ENCODE results near the gene TNFSF9.

The TNFSF9 gene, protein sequence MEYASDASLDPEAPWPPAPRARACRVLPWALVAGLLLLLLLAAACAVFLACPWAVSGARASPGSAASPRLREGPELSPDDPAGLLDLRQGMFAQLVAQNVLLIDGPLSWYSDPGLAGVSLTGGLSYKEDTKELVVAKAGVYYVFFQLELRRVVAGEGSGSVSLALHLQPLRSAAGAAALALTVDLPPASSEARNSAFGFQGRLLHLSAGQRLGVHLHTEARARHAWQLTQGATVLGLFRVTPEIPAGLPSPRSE

DNA sequence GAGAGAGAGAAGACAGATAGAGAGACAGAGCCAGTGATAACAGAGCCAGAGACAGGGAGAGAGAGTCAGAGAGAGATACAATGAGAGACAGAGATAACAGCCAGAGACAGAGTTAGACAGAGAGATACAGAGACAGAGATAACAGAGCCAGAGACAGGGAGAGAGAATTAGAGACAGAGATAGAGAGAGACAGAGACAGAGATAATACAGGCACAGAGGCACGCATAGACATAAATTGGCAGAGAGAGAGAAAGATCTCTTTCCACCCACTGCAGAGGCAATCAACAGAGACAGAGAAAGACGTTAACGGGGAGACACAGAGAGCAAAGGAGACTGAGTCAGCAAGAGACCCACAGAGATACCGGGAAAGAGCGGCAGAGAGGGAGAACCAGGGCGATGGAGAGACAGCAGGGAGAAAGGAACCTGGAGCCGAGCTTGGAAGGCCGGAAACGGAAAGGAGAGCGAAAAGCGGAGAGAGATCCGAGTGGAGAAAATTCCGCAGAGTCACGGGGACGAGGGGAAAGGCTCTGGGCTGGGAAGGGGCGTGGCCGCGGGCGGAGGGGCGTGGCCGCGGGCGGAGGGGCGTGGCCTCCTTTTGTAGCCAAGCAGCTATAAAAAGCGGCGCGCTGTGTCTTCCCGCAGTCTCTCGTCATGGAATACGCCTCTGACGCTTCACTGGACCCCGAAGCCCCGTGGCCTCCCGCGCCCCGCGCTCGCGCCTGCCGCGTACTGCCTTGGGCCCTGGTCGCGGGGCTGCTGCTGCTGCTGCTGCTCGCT, at the start of gene TNFSF9:
TNFSF9 (plus strand) TSS at position 641 of the 777 bp plus-strand sequence; CDS start at position 652, 11 bp downstream.
- peak; percentile 33 to 35 for DNase-seq

DNA sequence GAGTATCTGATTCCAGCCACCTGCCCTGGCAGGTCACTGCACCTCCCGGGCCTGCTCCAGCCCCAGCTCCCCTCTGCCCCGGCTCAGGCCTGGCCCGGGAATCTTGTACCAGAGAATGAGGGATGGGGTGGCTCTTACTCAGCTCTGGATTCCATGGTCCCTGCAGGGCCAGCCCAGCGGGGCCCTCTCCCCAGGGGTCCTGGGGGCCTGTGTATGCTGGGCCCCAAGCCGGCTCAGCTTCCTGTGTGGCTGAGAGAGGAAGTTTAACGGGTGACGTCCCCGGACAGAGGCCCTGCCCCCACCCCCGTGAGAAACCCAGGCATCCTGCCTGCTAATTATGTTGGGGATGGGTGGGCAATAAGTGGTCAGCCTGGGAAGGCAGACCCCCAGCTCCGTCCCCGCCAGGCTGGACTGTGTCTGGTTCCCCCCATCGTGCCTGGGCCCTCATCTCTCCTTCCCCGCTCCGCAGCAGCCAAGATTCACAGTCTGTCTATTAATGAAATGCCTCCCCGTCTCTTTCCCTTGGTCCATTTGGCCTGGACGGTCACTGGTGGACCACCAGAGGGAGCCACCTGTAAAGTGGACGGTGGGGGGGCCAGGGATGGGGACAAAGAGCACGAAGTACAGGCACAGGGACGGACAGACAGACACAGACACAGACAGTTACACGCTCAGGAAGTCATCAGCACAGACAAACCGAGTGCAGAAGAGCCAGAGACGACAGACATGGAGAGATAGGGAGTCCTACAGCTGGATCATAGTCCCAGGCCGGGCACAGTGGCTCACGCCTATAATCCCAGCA, 49.1 kb upstream of the TNFSF9 start, which contains the start of gene DENND1C:
DENND1C (minus strand) TSS at position 247 of the 802 bp plus-strand sequence; CDS start at position 155, 92 bp downstream.
- DNase-seq = no peak

DNA sequence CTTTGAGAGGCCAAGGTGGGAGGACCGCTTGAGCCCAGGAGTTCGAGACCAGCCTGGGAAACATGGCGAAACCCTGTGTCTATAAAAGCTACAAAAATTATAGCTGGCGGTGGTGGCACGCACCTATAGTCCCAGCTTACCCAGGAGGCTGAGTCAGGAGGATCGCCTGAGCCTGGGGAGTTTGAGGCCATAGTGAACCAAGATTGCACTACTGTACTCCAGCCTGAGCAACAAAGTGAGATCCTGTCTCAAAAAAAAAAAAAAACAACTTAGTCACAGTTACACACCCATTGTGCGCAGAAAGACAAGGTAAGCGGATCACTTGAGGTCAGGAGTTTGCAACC, 48.5 kb upstream of the TNFSF9 start:
- no peak for DNase-seq

DNA sequence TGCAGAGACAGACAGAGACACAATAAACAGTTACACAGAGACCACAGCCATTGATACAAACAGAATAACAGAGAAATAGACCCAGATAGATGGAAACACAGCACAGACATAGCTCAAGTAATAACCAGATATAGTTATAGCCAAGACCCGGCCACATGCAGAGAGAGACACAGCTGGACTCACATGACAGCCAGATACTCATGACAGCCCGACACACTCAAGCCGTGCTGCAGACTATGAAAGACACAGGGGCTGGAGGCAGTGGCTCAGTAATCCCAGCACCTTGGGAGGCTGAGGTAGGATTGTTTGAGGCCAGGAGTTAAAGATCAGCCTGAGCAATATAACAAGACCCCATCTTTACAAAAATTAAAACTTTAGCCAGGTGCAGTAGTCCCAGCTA, 47.6 kb upstream of the TNFSF9 start:
- no peak for DNase-seq

DNA sequence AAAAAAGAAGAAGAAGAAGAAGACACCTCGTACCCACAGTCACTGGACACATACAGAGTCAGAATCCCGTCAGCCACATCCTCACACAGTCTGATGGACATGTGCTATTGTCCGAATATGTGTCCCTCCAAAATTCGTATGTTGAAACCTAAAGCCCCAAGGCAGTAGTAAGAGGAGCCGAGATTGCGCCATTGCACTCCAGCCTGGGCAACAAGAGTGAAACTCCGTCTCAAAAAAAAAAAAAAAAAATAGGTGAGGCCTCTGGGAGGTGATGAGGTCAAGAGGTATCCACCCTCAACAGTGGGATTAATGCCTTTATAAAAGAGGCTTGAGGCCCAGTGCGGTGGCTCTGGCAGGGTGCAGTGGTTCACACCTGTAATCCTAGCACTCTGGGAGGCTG, 46.6 kb upstream of the TNFSF9 start:
- no peak for DNase-seq

DNA sequence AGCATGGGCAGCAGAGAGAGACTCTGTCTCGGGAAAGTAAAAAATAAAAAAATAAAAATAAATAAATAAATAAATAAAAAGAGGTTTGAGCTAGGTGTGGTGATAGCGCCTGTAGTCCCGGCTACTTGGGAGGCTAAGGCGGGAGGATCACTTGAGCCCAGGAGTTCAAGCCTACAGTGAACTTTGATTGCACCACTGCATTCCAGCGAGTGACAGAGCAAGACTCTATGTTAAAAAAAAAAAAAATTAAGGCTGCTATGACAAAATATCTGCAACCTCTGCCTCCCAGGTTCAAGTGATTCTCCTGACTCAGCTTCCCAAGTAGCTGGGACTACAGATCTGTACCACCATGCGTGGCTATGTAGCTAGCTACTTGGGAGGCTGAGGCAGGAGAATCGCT, 46.0 kb upstream of the TNFSF9 start:
- no peak for DNase-seq

DNA sequence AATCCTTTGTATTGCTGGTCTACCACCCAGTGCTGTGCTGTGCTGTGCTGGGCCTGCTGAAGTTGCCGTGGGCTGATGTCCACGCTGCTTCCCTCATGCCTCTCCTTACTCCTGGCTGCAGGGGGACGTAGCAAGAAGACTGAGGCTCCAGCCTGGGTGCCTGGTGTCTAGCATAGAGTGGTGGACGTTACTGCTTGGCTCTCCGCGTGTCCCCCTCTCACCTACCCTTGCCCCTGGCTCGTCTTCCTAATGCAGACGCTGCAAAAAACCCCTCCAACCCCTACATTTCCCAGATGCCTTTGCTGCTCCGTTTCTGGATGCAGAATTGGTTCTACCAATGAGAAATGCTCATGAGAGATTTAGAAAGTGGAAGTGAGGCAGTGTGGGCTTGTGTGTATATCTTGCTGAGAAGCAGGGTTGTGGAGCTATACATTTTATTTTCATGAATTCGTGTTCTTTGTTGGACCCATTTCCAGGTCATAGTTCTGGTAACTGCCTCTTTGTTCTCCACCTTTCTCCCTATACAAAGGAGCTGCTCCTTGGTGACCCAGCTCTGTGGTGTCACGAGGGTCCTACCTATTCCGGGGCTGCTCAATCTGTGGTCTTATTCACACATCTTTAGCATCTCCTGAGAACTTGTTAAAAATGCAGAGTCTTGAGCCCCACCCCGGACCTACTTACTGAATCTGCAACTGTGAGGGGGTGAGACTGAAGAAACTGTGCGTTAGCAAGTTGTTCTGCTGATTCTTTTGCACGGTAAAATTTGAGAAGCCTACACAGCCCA, 41.4 kb upstream of the TNFSF9 start:
- no peak for DNase-seq

DNA sequence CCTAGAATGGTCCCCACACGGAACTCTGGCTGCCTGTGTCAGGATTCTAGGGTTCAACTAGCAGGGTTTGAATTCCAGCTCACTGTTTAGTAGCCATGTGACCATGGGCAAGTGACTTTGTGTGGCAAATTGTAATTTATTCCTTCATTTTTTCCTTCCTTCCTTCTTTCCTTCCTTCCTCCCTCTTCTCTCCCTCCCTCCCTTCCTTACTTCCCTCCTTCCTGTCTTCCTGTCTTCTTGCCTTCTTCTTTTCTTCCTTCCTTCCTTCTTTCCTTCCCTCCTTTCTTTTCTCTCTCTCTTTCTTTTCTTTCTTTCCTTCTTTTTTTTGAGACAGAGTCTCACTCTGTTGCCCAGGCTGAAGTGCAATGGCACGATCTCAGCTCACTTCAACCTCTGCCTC, 40.7 kb upstream of the TNFSF9 start:
- DNase-seq = no peak

DNA sequence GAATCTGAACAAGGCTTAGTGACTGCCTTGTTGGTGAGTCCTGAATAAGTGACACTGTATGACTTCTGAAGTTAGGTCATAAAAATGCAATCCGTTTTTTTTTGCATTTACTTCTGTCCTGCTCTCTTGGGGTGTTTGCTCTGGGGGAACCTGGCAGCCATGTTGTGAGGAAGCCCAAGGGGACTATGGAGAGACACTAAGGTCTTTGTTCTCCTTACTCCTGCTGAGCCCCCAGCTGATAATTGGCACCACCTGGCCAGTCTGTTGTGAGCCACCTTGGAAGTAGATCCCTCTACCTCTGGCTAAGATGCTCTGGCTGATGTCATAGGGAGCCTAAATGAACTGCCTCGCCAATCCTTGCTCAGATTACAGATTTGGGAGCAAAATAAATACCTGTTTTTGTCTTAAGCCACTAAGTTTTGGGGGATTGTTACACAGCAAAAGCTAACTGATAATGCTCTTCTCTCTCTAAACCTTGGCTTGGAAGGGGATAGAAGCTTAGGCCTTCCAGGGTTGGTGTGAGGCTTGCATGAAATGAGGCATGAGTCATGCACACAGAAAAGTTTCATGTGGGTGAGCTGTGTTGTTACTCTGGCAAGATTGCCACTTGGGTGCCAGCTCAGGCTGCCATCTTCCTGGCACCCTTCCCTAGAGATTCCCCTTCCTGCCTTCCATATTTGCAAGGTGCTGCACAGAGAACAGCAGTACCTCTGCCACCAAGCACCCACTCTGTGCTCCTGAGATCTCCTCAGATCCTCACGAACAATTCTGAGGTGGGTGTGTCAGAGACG, 38.8 kb upstream of the TNFSF9 start:
- DNase-seq = no peak

DNA sequence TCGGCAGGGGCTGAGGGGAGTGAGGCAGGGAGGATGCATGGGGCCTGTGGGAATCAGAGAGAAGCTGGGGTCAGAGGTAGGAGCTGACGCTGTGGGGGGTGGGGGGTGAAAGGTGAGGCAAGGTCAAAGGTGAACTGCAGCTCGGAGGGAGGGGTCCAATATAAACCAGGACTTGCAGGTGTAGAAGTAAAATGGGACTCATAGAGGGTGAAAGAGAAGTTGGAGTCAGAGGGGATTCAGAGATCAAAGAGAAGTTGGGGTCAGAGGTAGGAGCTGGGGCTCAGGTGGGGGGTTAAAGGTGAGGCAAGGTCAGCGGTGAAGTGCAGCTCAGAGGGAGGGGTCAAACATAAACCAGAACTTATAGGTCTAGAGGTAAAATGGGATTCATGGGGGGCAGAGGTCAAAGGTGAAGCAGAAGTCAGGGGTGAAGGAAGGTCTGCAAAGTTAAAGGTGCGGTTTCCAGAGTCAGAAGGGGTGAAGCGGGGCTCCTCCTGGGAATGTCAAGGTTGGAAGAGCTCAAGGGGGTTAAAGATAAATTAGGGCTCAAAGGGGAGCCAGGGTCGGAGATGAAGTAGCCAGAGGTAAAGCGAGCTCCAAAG, 36.3 kb upstream of the TNFSF9 start:
- no peak for DNase-seq

DNA sequence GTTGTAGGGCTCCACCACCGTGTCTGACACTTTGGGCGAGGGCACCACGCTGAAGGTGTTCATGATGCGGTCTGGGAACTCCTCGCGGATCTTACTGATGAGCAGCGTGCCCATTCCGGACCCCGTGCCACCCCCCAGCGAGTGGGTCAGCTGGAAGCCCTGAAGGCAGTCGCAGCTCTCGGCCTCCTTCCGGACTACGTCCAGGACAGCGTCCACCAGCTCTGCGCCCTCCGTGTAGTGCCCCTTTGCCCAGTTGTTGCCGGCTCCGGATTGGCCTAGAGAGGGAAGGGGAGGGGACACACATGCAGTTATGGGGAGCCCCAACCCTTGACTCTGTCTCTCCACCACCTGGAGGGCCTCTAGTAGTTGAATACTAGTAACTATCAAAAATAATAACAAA, 34.9 kb upstream of the TNFSF9 start:
- DNase-seq = no peak

DNA sequence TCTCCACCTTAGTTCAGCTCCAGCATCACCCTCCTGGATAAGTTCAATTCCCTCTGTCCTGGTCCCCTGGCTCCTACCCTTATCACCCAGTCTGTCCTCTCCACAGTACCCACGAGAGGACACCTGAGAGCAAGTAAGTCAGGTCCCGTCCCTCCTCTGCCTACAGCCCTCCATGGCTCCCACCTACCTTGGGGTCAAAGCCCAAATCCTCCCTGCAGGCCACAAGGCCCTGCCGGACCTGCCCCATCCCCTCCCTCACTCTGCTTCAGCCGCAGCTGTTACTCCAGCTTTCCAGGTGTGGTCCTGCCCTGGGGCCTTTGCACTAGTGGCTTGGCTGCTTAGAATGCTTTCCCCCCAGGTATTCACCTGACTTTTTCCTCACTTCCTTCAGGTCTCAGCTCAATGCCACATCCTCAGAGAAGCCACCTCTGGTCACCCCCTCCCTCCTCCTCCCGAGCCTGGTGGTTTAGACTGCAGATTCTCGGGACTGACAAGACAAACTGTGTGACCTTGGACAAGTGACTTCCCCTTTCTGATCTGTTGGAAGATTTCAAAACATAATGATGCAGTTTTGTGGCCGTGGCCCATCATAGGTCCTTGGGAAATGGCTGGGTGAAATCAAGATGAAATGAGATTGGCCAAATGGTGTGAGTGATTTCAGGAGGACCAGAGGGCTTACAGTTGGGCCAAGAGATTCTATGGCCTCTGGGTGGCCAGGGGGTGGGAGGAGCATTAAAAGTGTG, 32.4 kb upstream of the TNFSF9 start:
- DNase-seq = no peak

DNA sequence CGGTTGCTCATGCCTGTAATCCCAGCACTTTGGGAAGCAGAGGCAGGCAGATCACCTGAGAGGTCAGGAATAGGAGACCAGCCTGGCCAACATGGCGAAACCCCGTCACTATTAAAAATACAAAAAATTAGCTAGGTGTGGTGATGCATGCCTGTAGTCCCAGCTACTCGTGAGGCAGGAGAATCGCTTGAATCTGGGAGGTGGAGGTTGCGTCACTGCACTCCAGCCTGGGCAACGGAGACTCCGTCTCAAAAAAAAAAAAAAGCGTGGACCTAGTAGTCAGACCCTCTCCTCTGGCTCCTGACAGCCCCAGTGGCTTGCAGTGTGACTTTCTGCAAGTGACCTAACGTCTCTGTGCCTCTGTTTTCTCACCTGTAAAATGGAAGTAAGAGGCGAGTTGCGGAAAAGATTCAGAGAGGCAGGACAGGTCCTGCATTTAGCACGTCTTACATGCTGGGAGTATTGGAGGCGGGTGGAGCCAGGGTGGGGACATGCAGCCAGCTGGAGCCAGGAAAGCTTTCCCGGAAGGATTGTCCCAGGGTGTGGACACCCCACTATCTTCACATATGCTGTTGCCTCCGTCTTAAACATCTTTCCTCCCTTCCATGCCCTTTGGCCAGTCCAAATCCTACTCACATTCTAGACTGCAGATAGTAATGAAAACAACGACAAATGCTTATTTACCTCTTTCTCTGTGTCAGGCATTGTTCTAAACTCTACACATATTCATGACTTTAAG, 31.6 kb upstream of the TNFSF9 start:
- DNase-seq = no peak

DNA sequence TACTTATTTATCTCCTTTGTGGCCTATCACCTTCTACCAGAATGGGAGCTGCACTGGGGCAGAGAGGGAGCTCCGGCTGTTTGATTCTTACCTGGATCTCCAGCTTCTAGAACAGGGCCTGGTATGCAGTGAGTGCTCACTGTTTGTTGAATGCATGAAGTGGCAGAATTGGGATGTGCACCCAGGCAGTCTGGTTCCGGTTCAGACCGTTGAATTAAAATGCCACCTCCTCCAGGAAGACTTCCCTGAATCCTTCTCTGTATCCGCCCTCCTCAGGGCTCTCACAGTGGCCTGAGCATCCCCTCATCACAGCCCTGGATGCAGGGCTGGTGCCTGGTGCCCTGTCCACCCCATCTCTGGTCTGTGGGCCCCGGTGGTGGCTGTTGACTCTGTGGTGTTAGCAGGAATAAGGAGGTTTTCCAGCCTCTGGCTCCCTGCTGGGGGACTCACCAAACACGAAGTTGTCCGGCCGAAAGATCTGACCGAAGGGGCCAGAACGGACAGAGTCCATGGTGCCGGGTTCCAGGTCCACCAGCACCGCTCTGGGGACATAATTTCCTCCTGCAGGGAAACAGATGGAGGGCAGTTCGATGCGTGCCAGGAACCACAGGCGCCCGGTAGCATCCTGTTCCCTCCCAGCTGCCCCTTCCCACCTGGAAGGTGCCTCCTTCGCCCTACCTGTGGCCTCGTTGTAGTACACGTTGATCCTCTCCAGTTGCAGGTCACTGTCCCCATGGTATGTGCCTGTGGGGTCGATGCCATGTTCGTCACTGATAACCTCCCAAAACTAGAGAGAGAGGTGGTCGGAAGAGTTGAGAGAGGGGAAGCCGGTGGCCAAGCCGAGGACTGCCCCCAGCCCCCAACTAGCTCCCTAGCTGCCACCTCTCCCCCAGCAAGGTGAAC, 29.7 kb upstream of the TNFSF9 start:
- no peak for DNase-seq

DNA sequence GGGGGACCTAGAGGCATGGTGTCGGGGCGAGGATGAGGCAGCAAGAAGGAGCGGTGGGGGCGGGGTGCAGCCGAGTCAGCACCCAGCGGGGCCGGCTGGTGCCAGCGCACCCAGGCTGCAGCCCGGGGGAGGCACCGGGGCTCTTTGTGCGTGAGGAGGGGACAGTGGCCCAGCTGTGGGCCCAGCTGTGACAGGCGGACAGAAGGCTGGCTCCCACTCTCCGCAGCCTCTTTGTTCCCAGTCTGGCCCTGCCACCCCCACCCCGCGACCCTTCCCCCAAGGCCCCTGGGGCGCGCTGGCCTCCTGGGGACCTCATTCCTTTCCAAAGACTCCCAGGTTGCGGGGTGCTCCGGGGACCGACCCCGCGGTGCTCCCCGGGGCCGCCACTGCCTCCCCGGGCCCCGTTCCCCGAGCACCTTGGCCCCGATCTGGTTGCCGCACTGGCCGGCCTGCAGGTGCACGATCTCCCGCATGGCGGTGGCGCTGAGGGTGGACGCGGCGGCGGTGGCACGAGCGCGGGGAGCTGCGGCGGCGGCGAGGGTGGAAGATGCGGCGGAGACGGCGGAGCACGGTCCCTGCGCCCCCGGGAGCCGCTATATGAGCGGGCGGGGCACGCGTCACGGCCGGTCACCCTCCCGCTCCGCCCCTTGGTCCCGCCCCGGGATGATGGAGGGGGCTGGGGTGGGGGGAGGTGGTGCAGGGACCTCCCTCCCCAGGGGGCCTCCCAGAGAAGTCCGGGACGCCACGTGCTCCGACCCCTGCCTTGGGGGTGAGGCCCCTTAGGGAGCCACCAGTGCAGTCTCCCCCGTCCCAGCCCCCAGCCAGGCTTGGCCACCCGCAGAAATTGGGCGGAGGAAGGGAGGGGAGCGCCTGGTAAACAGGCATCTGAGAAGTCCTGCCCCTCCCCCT, 28.8 kb upstream of the TNFSF9 start, which contains the start of gene TUBB4A:
TUBB4A (minus strand) TSS at position 570 of the 909 bp plus-strand sequence; CDS start at position 473, 97 bp downstream.
- DNase-seq = no peak

DNA sequence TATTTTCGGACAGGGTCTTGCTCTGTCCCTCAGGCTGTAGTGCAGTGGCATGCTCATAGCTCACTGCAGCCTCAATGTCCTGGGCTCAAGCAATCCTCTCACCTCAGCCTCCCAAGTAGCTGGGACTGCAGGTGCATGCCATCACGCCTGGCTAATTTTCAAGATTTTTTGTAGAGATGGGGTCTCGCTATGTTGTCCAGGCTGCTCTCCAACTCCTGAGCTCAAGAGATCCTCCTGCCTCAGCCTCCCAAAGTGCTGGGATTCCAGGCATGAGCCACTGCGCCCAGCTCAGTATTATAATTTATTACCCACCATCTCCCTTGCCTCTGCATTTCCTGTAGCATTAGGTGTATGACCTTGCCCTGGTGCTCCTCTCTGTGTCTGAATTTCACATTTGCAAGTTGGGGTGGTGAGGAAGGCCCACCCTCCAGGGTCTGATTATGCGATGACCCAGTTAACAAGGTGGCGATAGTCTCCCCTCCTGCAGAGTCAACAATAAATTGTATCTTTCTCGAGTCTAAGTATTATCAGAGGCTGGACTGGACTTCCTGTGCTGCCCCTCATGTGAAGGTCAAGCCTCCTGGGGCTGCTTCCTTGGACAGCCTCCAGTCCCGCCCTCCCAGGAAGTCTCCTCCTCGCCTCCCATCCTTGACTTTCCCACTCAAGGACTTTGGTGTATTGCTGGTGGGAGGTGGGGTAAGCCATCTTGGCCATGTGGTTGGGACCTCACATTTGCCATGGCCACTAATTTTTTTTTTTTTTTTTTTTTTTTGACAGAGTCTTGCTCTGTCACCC, 27.2 kb upstream of the TNFSF9 start:
- no peak for DNase-seq

Data from NCI-H2081 (cell line).